GM11168 (cell line): ENCODE results near the gene VSTM4.

Experiments
- in situ Hi-C: fragments of 300-500 bp; cut with MboI; formaldehyde crosslinking; loops from one replicate; pipeline ENCODE4 v1.12.0; 2022; ENCODE audit warnings: low sequenced_read_pairs; ENCODE audit not compliant: unreplicated experiment

Gene VSTM4

GRCh38 chr10:49143249-49143648 is 27.9 kb upstream of the VSTM4 start:
- in situ Hi-C loops, result no loop called here

DNA sequence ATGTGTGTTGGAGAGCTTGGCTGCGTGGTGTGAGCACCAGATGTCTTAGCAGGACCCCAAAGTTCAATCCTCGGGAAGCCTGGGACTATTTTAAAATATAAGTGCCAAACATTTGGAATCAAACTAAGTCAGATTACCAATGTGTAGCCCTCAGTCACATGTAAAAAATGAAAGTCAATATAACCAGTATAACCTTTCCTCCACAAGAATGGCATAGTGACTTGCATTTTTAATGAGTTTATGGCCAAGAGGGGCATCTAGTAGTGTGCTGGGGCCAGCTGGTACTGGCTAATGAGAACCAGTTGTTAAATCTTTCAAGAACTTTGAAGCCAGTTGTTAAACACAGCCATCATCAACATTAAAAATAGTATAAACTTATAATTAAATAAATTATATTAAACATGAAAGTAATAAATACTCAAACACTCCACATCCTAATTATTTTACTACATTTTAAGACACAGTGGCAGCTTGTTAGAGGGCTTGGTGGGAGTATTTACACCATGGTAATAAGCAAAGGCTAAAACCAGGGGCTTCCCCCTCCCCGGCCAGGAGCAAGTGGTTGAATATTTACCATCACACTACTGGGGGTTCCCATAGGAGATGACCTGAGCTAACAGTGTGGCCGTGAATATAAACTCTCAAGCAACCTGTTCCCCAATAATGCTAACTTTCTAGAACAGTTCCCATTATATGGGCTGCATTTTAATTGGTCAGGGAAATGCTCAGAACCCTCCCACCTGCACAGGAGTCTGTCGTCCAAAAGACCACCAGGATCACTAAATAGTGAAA is 26.4 kb upstream of the VSTM4 start:
- in situ Hi-C loops, result no loop called here

DNA sequence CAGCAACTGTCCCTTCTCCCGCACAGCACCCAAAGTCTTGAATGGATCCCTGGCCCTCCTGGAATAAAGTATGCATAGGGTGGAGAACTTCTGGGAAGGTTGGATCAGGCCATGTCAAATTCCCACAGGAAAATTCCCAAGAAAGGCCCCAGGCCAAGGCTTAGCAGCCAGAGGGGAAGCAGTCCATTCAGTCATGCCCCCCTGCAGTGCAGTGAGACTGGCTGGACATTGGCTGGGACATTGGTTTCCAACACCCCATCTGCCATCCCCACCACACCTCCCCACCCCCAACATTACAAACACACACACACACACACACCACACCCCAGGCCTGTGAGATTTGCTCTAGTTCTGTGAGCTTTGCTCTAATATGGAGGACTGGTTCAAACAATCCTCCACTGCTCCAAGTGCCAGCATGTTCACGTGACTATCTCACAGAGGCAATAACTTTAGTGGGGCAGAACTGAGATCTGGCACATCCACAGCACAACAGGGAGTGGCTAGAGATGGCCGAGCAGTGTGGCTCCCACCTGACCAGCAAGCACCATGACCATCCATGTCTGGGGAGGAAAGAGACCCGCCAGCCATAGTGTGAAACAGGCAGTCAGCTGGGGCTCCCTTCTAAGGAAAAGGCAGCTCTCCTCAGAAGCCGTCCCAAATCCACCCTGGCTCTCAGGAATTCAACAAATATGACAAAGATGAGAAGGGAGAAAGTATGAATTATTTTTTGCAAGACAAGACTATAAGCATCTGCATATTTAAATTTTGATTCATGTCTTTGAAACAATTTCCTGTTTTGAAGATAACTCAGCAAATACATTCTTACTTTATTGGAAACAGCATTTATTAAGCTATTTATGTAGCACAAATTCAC is 25.2 kb upstream of the VSTM4 start:
- in situ Hi-C loops, result no loop called here

DNA sequence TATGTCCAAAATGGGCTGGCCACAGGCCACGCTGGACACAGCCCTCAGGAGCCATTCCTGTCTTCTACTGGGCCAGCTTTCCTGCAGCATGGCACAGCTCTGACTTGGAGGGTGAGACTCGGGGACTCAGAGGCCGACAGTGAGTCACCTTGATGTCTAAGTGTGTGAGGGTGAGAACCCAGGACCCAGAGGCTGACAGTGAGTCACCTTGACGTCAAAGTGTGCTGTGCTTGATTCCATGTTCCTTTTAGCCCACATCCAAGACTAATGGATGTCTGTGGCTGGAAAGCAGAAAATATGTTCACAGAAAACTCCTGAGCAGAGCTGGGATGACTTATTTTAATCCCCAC is 24.5 kb upstream of the VSTM4 start:
- in situ Hi-C loops, result no loop called here

GRCh38 chr10:49139028-49139845 is 23.9 kb upstream of the VSTM4 start:
- in situ Hi-C loops, result no loop called here

GRCh38 chr10:49138361-49138891 is 23.1 kb upstream of the VSTM4 start:
- in situ Hi-C loops, result no loop called here

DNA sequence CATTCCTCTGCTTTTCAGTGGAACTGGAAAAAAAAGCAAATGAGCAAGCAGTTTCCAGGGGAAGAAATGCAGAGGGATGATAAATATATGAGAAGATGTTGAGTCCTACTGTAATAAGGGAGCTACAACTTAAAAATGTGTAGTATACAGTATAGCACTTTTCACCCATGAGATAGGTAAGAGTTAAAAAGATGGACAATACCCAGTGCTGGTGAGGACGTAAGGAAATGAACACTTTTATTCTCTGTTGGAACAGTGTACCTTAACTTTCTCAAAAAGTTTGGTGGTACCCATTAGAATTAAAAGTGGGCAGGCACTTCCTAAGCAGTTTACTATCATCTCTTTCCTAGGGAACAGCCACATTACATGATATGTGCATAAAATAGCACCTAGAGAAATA is 21.2 kb upstream of the VSTM4 start:
- in situ Hi-C loops, result no loop called here

DNA sequence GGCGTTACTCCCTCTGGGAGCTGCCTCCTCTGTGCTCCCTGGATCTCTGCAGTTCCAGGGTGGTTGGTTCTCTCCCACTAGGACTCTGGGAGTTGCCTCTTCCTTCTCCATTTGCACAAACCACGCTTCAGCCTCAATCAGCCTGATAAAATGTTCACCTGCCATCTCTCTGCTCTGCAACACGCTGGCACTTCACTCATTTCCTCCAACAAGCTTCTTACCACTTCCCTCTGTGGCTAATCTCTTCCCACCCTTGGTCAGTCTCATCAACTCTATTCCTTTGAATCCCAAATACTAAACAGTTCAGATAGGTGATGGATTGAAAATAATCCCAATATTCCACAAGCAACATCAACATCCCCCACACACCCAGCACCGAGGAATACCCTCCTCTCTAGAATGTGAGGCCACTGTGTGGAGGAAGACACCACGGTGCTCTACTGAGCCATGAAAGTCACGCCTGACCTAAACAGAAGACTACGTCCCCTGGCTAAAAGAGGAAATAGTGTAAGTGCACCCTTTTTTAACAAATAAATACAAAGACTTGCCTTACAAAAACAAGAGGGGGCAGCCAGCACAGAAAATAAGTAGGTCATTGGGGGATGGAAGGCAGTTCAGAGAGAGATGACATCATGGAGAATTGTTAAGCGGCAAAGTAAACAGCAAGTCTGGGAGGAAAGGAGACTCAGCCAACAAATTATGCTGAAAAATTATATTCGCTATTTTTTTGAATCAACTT is 20.4 kb upstream of the VSTM4 start:
- in situ Hi-C loops, result no loop called here

- in situ Hi-C loops, result no loop called here
Observed at GRCh38 chr10:49134327-49134726, 19.0 kb upstream of the VSTM4 start.

DNA sequence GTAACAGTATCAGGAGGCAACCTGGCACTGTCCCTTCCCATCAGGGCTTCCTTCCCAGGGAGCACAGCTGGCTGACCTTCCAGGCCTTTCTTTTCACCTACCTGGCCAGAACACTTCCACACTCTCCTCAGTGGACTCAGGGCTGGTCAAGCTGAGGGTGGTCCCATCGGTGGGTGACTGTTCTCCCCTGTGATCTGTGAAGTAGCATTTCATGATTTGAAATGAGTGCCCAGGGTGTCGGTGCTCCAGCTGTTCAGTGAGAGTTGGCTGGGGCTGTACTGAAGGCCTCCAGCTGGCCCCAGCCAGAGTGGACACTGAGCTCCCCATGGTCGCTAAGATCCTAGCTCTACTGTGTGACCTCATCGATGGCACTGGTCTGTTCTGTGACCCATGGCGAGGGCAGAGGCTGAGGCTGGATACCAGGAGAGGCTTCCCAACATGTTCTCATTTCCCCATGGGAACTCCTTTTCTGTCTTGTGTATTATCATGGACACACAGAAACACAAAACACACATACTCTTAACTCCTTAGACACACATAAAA is 18.5 kb upstream of the VSTM4 start, which contains the start of gene FAM170B:
Gene FAM170B (minus strand): TSS at position 316 of the 543 bp plus-strand sequence. CDS start 103 bp downstream, at position 213.
- in situ Hi-C loops, result no loop called here

GRCh38 chr10:49132362-49132737 is 17.0 kb upstream of the VSTM4 start:
- in situ Hi-C loops, result no loop called here

DNA sequence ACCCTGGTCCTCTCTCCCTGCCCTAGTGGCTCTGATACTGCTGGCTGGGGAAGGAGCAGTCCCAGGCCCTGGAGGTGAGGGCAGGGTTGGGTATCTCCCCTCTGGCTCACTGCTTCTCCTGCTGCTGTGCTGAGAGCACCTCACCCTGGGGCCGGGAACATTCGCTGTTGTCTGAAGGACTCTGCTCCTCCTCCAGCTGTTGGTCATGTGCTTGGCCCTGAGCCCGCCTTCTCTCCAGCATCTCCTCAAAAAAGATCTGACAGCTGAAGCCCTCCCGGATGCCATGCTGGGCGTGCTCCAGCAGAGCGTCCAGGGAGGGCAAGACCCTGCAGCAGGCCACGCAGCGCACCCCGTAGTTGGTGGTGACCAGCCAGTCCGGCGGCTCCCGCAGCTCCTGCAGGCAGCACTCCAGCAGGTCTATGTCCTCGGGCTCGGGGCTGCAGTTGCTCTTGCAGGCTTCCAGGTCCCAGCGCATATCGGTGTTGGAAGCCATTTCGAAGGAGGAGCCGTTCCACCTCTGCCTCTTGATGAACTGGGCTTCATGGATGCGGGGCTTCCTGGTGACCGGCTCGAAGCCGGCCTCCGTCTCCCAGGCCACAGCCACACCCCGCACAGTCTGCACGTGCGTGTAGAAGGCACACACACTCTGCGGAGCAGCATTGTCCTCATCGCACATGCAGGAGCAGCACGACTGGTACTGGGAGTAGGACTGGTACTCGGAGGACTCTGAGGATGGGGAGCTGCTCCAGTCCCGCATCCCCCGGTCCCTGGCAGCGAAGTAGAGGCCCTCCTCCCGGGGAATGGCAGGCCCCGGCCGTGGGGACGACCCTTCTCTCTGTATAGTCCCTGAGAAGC is 16.4 kb upstream of the VSTM4 start:
- in situ Hi-C loops, result no loop called here

- in situ Hi-C loops, result no loop called here
Observed at GRCh38 chr10:49129376-49129775, 14.1 kb upstream of the VSTM4 start.

GRCh38 chr10:49128854-49129253 is 13.5 kb upstream of the VSTM4 start:
- in situ Hi-C loops, result no loop called here

DNA sequence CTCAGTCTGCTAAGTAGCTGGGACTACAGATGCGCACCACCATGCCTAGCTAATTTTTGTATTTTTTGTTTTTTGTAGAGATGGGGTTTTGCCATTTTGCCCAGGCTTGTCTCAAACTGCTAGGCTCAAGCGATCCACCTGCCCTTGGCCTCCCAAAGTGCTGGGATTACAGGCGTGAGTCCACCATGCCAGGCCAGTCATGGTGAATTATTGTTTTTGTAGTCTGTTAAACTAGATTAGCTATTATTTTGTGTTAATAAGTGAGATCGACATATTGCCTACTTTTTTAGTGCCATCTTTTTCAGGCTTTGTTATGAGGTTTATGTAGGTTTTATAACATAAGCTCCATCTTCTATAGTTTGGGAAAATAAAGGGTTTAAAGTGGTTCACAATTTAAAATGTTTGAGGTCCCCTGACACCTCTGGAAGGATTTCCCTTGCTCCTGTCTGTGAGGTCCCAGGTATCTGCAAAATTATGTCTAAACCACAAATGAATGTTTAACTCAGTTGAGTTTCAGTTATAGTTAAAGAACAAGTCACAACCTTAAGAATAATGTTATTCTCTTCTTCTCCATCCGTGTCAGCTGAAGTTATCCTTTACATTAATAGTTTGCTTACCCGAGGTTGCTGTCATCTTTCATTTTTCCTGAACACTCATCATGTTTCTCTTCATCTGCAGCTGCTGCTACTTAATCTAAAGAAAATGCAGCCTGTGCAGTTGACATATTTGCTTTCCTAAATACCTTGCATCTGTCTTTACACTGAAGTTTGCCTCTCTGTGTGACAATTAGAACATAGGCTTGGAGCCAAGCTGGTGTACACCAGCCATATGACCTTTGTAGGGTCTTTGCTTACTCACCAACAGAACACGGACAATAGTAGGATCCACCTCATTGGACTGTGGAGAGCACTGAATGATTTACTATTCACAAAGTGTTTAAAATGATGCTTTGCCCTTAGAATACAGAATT is 8.9 kb upstream of the VSTM4 start:
- in situ Hi-C loops, result no loop called here

DNA sequence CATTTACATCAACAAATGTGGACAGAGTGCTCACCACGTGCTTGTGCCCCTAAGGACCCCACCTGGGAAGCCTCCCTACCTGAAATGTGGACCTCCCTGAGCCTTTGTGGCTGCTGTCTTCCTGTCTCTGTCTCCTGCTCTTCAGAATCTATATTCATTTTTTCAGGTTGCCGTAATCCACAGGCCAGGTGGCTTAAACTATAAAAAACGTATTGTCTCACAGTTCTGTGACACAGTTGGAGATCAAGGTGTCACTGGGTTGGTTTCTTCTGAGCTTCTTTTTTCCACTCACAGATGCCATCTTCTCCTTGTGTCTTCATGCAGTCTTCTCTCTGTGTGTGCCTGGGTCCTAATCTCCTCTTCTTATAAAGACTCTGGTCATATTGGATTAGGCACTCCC is 5.6 kb upstream of the VSTM4 start:
- in situ Hi-C loops, result no loop called here

DNA sequence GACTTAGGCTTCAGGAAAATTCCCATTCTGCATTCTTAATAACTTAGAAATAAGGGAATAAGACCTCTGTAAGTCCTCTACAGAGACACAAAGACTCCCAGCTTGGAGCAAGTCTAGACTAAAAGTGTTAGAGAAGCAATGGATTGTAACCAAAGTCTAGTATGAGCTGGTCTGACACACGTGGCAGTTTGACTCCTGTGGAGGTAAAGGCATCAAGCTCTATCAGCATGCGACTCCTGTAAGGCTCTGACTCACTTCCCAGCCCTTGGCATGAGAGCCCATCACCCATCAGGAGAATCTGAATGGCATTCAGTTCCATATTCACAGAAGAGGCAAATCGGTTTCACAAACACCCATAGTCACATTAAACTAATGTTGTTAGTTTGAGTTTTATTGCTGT is 4.4 kb upstream of the VSTM4 start:
- in situ Hi-C loops, result no loop called here
